ENCODE data around the gene AP5Z1.

AP5Z1 gene

GRCh38 chr7:4759211-4759610 lies 16.2 kb upstream of the AP5Z1 start:
- TF ChIP-seq CTCF (IDR thresholded peaks at IDR 0.05; ENCODE audit: borderline replicate concordance, insufficient read depth, low read depth, low read length) = no peak
- H3K4me3 ChIP-seq (ENCODE audit: low read depth, low read length) = no peak overlapping the region

DNA sequence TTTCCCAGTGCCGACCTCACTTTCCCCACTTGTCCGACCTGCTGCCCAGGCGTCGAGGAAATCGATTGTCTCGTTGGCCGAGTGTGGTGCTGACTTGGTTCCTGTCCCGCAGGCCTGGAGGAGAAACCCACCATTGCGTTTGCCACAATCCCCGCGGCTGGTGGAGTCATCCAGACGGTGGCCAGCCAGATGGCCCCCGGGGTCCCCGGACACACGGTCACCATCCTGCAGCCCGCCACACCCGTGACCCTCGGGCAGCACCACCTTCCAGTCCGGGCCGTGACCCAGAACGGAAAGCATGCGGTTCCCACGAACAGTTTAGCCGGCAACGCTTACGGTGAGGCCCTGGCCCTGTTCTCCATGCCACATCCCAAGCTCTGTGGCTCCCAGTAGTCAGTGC lies 14.5 kb upstream of the AP5Z1 start:
- no peak overlapping the region for H3K4me3 ChIP-seq (ENCODE audit: low read depth, low read length)
- no peak for TF ChIP-seq CTCF (IDR thresholded peaks at IDR 0.05; ENCODE audit: borderline replicate concordance, insufficient read depth, low read depth, low read length)

DNA sequence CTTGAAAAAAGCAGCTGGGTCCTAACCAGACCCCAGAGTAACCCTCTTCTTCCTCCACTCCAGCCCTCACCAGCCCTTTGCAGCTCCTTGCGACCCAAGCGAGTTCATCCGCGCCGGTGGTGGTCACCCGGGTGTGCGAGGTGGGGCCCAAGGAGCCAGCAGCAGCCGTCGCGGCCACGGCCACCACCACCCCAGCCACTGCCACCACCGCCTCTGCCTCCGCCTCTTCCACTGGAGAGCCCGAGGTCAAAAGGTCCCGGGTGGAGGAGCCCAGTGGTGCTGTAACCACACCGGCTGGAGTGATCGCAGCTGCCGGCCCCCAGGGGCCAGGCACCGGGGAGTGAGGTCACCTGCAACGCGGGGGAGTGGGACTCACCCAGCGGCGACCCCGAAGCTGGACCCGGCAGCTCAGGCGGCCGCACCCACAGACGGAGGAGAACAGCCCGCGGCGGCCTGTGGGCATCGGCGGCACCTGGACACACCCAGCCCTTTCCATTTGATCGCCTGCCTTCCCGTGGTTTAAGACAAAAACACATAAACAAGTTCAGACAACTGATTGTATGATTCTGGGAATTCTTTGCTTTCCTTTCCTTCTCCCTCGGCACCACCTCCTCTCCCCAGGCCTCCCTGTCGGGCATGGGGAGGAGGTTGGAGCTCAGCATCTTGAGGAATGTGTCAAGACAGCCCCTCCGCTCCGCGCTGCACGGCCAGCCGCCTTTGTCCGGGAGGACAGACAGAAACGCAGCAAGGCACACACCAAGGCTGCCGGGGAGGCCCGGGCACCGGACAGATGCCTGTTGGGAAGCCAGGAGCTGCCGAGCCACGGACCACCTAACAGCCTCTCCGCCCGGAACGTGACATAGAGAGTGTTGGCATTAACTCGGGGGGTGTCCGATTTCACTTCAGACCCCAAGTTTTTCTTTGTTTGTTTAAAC lies 13.0 kb upstream of the AP5Z1 start:
- no peak for TF ChIP-seq CTCF (IDR thresholded peaks at IDR 0.05; ENCODE audit: borderline replicate concordance, insufficient read depth, low read depth, low read length)
- no peak overlapping the region for H3K4me3 ChIP-seq (ENCODE audit: low read depth, low read length)

DNA sequence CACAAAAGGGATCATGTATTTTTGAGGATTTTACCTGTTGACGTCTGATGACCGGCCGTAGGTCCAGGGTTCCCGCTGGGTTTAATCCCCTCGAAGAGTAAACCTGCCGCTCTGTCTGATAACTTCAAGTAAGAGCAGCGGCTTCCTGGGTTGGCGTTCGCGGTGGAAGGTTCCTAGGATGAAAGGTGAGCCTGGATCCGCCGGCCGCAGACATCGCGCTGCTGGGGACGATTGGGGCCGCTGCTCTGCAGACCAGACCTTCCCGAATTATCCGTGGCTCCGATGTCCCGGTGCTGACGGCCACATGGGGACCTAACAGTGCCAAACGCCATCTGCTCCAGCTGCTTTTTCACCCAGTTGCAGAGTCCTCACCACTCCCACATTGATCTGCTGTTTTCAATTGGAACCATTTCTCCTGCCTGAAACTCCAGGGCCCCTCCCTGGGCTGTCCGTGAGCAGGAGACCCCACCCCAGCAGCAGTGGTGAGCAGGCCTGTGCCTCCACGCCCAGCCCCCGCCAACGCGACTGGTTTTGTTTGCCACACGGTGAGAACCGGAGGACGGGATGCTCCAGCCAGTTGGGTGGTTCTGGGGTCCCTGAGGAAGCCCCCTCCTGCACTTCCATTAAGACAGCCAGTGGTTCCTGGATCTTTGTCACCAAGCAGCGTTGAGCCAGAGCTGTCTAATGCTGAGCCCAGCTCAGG lies 12.2 kb upstream of the AP5Z1 start:
- H3K4me3 ChIP-seq (ENCODE audit: low read depth, low read length) = no peak overlapping the region
- no peak for TF ChIP-seq CTCF (IDR thresholded peaks at IDR 0.05; ENCODE audit: borderline replicate concordance, insufficient read depth, low read depth, low read length)

DNA sequence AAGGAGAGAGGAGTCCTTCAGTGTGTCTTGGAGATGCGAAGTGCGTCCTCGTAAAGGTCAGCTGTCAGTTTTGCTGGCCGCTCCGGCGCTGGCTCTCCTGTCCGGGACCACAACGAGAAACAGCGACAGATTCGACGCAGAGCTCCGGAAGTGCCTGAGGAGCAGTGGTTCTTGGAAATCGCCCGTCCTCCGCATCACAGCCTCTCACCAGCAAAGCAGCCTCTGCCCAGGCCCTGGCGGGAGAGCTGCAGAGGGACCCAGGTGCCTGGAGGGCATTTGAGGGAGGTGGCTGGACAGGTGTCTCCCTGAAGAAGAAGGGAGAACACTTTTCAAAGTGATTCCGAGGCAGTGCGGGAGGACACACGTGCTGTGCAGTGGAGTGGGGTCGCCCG lies 11.6 kb upstream of the AP5Z1 start:
- no peak for TF ChIP-seq CTCF (IDR thresholded peaks at IDR 0.05; ENCODE audit: borderline replicate concordance, insufficient read depth, low read depth, low read length)
- no peak overlapping the region for H3K4me3 ChIP-seq (ENCODE audit: low read depth, low read length)

DNA sequence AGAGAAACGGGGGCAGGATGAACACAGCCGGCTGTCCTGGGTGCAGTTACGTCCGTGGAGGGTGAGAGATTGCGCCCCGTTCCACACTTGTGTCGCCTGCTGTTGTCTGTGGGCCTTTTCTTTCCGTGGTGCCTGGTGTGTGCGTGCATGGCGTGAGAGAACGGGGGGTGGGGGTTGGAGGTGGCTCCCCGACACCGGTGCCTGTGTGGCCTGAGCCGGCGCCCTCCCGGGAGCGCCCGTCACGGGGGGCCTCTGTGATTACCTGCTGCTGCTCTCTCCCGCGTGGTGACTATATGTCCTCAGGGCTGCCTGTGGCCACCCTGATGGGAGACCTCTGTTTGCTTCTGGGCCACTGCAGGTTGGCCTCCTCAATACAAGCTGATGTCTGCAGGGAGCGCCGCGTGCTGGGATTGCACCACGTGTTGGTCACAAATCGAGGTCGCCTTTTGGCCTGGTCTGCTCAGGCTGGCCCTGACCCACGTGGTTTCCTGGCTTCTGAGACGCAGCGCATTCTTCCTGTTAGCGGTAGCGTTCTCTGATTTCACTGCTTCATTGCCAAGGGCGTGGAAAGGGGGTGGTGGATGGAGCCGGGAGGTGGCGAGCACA lies 10.9 kb upstream of the AP5Z1 start:
- no peak for TF ChIP-seq CTCF (IDR thresholded peaks at IDR 0.05; ENCODE audit: borderline replicate concordance, insufficient read depth, low read depth, low read length)
- no peak overlapping the region for H3K4me3 ChIP-seq (ENCODE audit: low read depth, low read length)

Data from GM12875 (cell line).